BJ (cell line): ENCODE data around the gene MYZAP. TPM values are rescaled to one million over a fixed set of nuclear protein-coding genes. Genes with fewer than 3 reads are reported as not detected.

Experiments
- CTCF ChIA-PET: fragments of 350-600 bp; formaldehyde crosslinking; extraction: SDS; loops from one replicate; lab custom pipeline; 2021; ENCODE audit warnings: antibody characterized with exemption, inconsistent platforms; lab: Yijun Ruan, JAX
- POLR2A ChIA-PET: fragments of 300-600 bp; sonication (Branson Sonifier 250); formaldehyde crosslinking; extraction: SDS; loops from one replicate; lab custom pipeline; 2021; ENCODE audit warnings: antibody characterized with exemption; lab: Charles Lee
- DNase-seq: peaks from one replicate; pipeline ENCODE4 v3.0.0-alpha.2; 2011; ENCODE audit warnings: low read depth
- H3K27me3 ChIP-seq: 2 replicates; pipeline ENCODE4 v1.6.0; 2011; ENCODE audit warnings: low read length; ENCODE audit not compliant: control insufficient read depth, insufficient read depth
- H3K36me3 ChIP-seq: 2 replicates; pipeline ENCODE4 v1.5.1; 2011; ENCODE audit warnings: low read length; ENCODE audit not compliant: control insufficient read depth, insufficient read depth
- H3K4me3 ChIP-seq: 2 replicates; pipeline ENCODE4 v1.5.1; 2011; ENCODE audit warnings: low read depth, mild to moderate bottlenecking, control low read depth, low read length
- CTCF ChIP-seq: IDR thresholded peaks from 2 replicates; pipeline ENCODE4 v1.5.1; 2011; ENCODE audit warnings: low read depth, mild to moderate bottlenecking, control low read depth, inconsistent platforms, low read length, moderate library complexity; ENCODE audit not compliant: insufficient read depth
- polyA plus RNA-seq: library from polyadenylated mRNA; depleted of rRNA; stranded (reverse); fragments of >200 nt; gene quantifications from 2 replicates; pipeline ENCODE4 v1.2.3, GENCODE V29; 2011

Gene MYZAP
- polyA plus RNA-seq, 1 experiment, result 0.11 TPM

- CTCF ChIA-PET, result interaction anchor here (0.6 kb wide), 1 partner anchor 381 kb away, joined by 3 read pairs; no protein-coding TSS in a partner anchor
- no peak overlapping the region for H3K4me3 ChIP-seq
- POLR2A ChIA-PET, result no interaction called here
- no peaks in the 10 kb centered on the region for H3K36me3 ChIP-seq
- H3K27me3 ChIP-seq, result peaks cover 13% of the 10 kb centered on the region
- no peak for TF ChIP-seq CTCF
- DNase-seq, result no peak
These were observed 9.6 kb upstream of the MYZAP start for GRCh38 chr15:57582090-57582489.

GRCh38 chr15:57583282-57583681 lies 8.4 kb upstream of the MYZAP start:
- ChIA-PET POLR2A (no interaction called here), CTCF (interaction anchor here (0.6 to 2.1 kb wide), 3 partner anchors 16 to 23 kb away, joined by 3 to 13 read pairs (median 5); no protein-coding TSS in a partner anchor)
- peaks cover 13% of the 10 kb centered on the region for H3K27me3 ChIP-seq
- no peak for TF ChIP-seq CTCF
- no peak for DNase-seq
- H3K4me3 ChIP-seq, result no peak overlapping the region
- no peaks in the 10 kb centered on the region for H3K36me3 ChIP-seq

- POLR2A ChIA-PET, result no interaction called here
These were observed 8.0 kb upstream of the MYZAP start for GRCh38 chr15:57583720-57584119.

GRCh38 chr15:57586661-57587424 lies 4.9 kb upstream of the MYZAP start:
- H3K36me3 ChIP-seq, result no peaks in the 10 kb centered on the region
- CTCF ChIA-PET, result interaction anchor here (0.8 kb wide), 1 partner anchor 26 kb away, joined by 3 read pairs; no protein-coding TSS in a partner anchor
- no peak for DNase-seq
- peaks cover 7% of the 10 kb centered on the region; the same call in 1 of the 2 replicates for H3K27me3 ChIP-seq
- TF ChIP-seq CTCF, result no peak
- POLR2A ChIA-PET, result no interaction called here
- H3K4me3 ChIP-seq, result no peak overlapping the region

More at GRCh38 chr15:57583720-57584119, 8.0 kb upstream of the MYZAP start:
- CTCF ChIA-PET, result interaction anchor here (0.6 to 2.1 kb wide), 4 partner anchors 15 to 48 kb away, joined by 3 to 13 read pairs (median 4); no protein-coding TSS in a partner anchor
- H3K4me3 ChIP-seq, result no peak overlapping the region
- no peaks in the 10 kb centered on the region for H3K36me3 ChIP-seq
- DNase-seq, result no peak
- H3K27me3 ChIP-seq, result peaks cover 12% of the 10 kb centered on the region
- no peak for TF ChIP-seq CTCF

GRCh38 chr15:57589281-57589680 lies 2.4 kb upstream of the MYZAP start:
- DNase-seq, result no peak
- H3K4me3 ChIP-seq, result no peak overlapping the region
- H3K27me3 ChIP-seq, result peaks cover 5% of the 10 kb centered on the region; the same call in 1 of the 2 replicates
- H3K36me3 ChIP-seq, result no peaks in the 10 kb centered on the region
- TF ChIP-seq CTCF, result no peak
- POLR2A ChIA-PET, result no interaction called here
- CTCF ChIA-PET, result interaction anchor here (1.2 kb wide), 1 partner anchor 11 kb away, joined by 5 read pairs; no protein-coding TSS in a partner anchor
